Keratinocyte (primary cell): ENCODE results near the gene CDHR3. TPM values are rescaled to one million over a fixed set of nuclear protein-coding genes. Genes with fewer than 3 reads are reported as not detected.

Source experiments
- DNase-seq: peaks from one replicate; pipeline ENCODE4 v3.0.0-alpha.2; 2011; ENCODE audit warnings: low read depth, missing footprints, low spot score
- FAIRE-seq: peaks from 2 replicates; lab custom pipeline; 2011; peaks lifted over from hg19 to GRCh38; lab: Jason Lieb, UNC
- H2AFZ ChIP-seq: 2 replicates; pipeline ENCODE4 v1.6.0; 2012; ENCODE audit warnings: low read length, control low read depth, inconsistent platforms; ENCODE audit not compliant: control insufficient read depth
- H3K27ac ChIP-seq: 2 replicates; pipeline ENCODE4 v1.5.1; 2011; ENCODE audit warnings: low read length; ENCODE audit not compliant: control insufficient read depth, insufficient read depth
- H3K27me3 ChIP-seq: 3 replicates; pipeline ENCODE4 v1.6.0; 2011; ENCODE audit warnings: low read length; ENCODE audit not compliant: control insufficient read depth, insufficient read depth; ENCODE audit errors: extremely low read depth
- H3K36me3 ChIP-seq, 2 experiments: 2 replicates in 1 of 2; 3 replicates in 1 of 2; pipeline ENCODE4 v1.5.1; 2011; ENCODE audit warnings: low read length in 2 of 2, mild to moderate bottlenecking in 1 of 2; ENCODE audit not compliant: control insufficient read depth in 2 of 2, insufficient read depth in 2 of 2; ENCODE audit errors: extremely low read depth in 1 of 2
- H3K4me1 ChIP-seq: 3 replicates; pipeline ENCODE4 v1.5.1; 2011; ENCODE audit warnings: low read length; ENCODE audit not compliant: control insufficient read depth, insufficient read depth; ENCODE audit errors: extremely low read depth
- H3K4me2 ChIP-seq: 3 replicates; pipeline ENCODE4 v1.6.0; 2011; ENCODE audit warnings: low read depth, low read length; ENCODE audit not compliant: control insufficient read depth, insufficient read depth; ENCODE audit errors: extremely low read depth
- H3K4me3 ChIP-seq, 3 experiments: fragments of 200-600 bp in 1 of 3; sonication (generic) in 1 of 3; 2 replicates in 2 of 3; 3 replicates in 1 of 3; pipeline ENCODE4 v1.5.1; 2011 to 2016; ENCODE audit warnings: low read length in 3 of 3, mild to moderate bottlenecking in 3 of 3, control low read depth in 2 of 3, inconsistent platforms in 1 of 3, low read depth in 1 of 3, mixed read lengths in 1 of 3, mixed run types in 1 of 3, moderate library complexity in 1 of 3; ENCODE audit not compliant: control insufficient read depth in 2 of 3, insufficient read depth in 2 of 3; ENCODE audit errors: extremely low read depth in 1 of 3
- H3K79me2 ChIP-seq: 2 replicates; pipeline ENCODE4 v1.6.0; 2012; ENCODE audit warnings: low read length; ENCODE audit not compliant: control insufficient read depth, insufficient read depth
- H3K9ac ChIP-seq: 3 replicates; pipeline ENCODE4 v1.6.0; 2011; ENCODE audit warnings: low read length; ENCODE audit not compliant: control insufficient read depth, insufficient read depth; ENCODE audit errors: extremely low read depth
- H3K9me1 ChIP-seq: 3 replicates; pipeline ENCODE4 v1.6.0; 2011; ENCODE audit warnings: low read length; ENCODE audit not compliant: control insufficient read depth, insufficient read depth; ENCODE audit errors: extremely low read depth
- H3K9me3 ChIP-seq: 2 replicates; pipeline ENCODE4 v1.5.1; 2012; ENCODE audit warnings: low read depth, low read length; ENCODE audit not compliant: control insufficient read depth
- H4K20me1 ChIP-seq: 3 replicates; pipeline ENCODE4 v1.6.0; 2011; ENCODE audit warnings: low read length; ENCODE audit not compliant: control insufficient read depth, insufficient read depth; ENCODE audit errors: extremely low read depth
- CTCF ChIP-seq, 3 experiments: IDR thresholded peaks in 1 of 3; conservative IDR thresholded peaks in 1 of 3; optimal IDR thresholded peaks in 1 of 3; 2 replicates in 2 of 3; 3 replicates in 1 of 3; pipeline versions ENCODE3 to v1.5.1; 2011; ENCODE audit warnings: low read length in 3 of 3, mild to moderate bottlenecking in 3 of 3, moderate library complexity in 2 of 3, control low read depth in 1 of 3, inconsistent platforms in 1 of 3; ENCODE audit not compliant: insufficient read depth in 2 of 3; ENCODE audit errors: extremely low read depth in 1 of 3
- EZH2 ChIP-seq: IDR thresholded peaks from one replicate; pipeline ENCODE4 v1.6.1; 2012; ENCODE audit warnings: inconsistent platforms, mild to moderate bottlenecking, low read length, moderate library complexity
- dilution Hi-C: fragments of 300-500 bp; cut with MboI; formaldehyde crosslinking; loops from one replicate; pipeline ENCODE4 v1.7.0; 2020; ENCODE audit warnings: low sequenced_read_pairs; ENCODE audit not compliant: extremely low pct_ligation_motif_present
- polyA plus RNA-seq, 5 experiments: library from polyadenylated mRNA; depleted of rRNA in 3 of 5; stranded (reverse) in 3 of 5; stranded (forward) in 1 of 5; unstranded in 1 of 5; fragments of >200 nt; gene quantifications; 1 replicate in 1 of 5; 2 replicates in 3 of 5; 3 replicates in 1 of 5; pipeline versions ENCODE4 v1.2.1 to v1.2.3, GENCODE V29; 2011 to 2012; ENCODE audit warnings: missing spikeins in 2 of 5, low read depth in 1 of 5, low replicate concordance in 1 of 5

CDHR3 gene
- polyA plus RNA-seq, 1 donor (not counting 4 experiments of a cell fraction or from before 2014, with no cell fraction given) = 1.2 TPM

GRCh38 chr7:106054156-106054910 lies 91.3 kb downstream of the CDHR3 start:
- Histone ChIP-seq H3K9me1 (no peaks in the 10 kb centered on the region), H3K36me3 (no peaks in the 10 kb centered on the region), H3K4me2 (no peak overlapping the region), H3K27me3 (no peaks in the 10 kb centered on the region), H3K79me2 (no peaks in the 10 kb centered on the region), H3K4me1 (peaks cover 46% of the 10 kb centered on the region), H3K4me3 (no peak overlapping the region), H2AFZ (no peak overlapping the region), H4K20me1 (no peaks in the 10 kb centered on the region), H3K9ac (no peak overlapping the region), H3K9me3 (no peaks in the 10 kb centered on the region), H3K27ac (no peak overlapping the region)
- TF ChIP-seq EZH2 (no peak), CTCF (optimal IDR thresholded peaks at IDR 0.05 in 1 of 3, IDR thresholded peaks at IDR 0.05 in 1 of 3, conservative IDR thresholded peaks at IDR 0.05 in 1 of 3; ENCODE audit: extremely low read depth in 1 of 3, insufficient read depth in 2 of 3, low read length in 3 of 3) (no peak)
- dilution Hi-C loops = no loop called here
- no peak for FAIRE-seq
- DNase-seq = no peak

- H4K20me1 ChIP-seq = no peaks in the 10 kb centered on the region
- H2AFZ ChIP-seq = no peak overlapping the region
- no peak overlapping the region for H3K4me3 ChIP-seq
- TF ChIP-seq EZH2 (no peak), CTCF (optimal IDR thresholded peaks at IDR 0.05 in 1 of 3, IDR thresholded peaks at IDR 0.05 in 1 of 3, conservative IDR thresholded peaks at IDR 0.05 in 1 of 3; ENCODE audit: extremely low read depth in 1 of 3, insufficient read depth in 2 of 3, low read length in 3 of 3) (no peak)
- dilution Hi-C loops = no loop called here
- no peaks in the 10 kb centered on the region for H3K9me1 ChIP-seq
- H3K27ac ChIP-seq = no peak overlapping the region
- no peak overlapping the region for H3K9ac ChIP-seq
- no peak for DNase-seq
- H3K4me2 ChIP-seq = no peak overlapping the region
- H3K79me2 ChIP-seq = no peaks in the 10 kb centered on the region
- no peaks in the 10 kb centered on the region for H3K36me3 ChIP-seq
- H3K9me3 ChIP-seq = no peaks in the 10 kb centered on the region
- H3K27me3 ChIP-seq = no peaks in the 10 kb centered on the region
- peaks cover 45% of the 10 kb centered on the region for H3K4me1 ChIP-seq
- no peak for FAIRE-seq
Measured at GRCh38 chr7:106054971-106055532, 92.0 kb downstream of the CDHR3 start.
